Measurements from ENCODE around the gene DOCK1.

- no peak for TF ChIP-seq CTCF (IDR thresholded peaks at IDR 0.05; ENCODE audit: poor library complexity, severe bottlenecking)
- no peak for TF ChIP-seq REST (IDR thresholded peaks at IDR 0.05; ENCODE audit: borderline replicate concordance)
- no peak for TF ChIP-seq POLR2AphosphoS5 (IDR thresholded peaks at IDR 0.05)
- TF ChIP-seq RAD21 (conservative IDR thresholded peaks at IDR 0.05) = no peak
These were observed 521.5 kb downstream of the DOCK1 start for GRCh38 chr10:127426746-127427145.

All from neural cell (in vitro differentiated cells).